Liver (tissue), 9 donors: Measurements from ENCODE around the gene TRMT44. TPM values are rescaled to one million over a fixed set of nuclear protein-coding genes. Genes with fewer than 3 reads are reported as not detected.
A peak's percentile ranks its signal among the peaks of the same experiment; 100 is the strongest.

Source experiments
- DNase-seq: peaks from one replicate; pipeline ENCODE4 v3.0.0-alpha.2; 2017; ENCODE audit warnings: low spot score
- H3K27ac ChIP-seq, 2 donors: one replicate each; pipeline ENCODE4 v1.7.0; 2013; ENCODE audit warnings: inconsistent platforms in 2 of 2, low read length in 2 of 2, control low read depth in 1 of 2, low read depth in 1 of 2, mild to moderate bottlenecking in 1 of 2
- H3K27me3 ChIP-seq, 4 donors: one replicate each; pipeline versions ENCODE4 v1.6.1 to v1.7.0; 2013; ENCODE audit warnings: low read length in 3 of 4, inconsistent platforms in 1 of 4, mild to moderate bottlenecking in 1 of 4, moderate library complexity in 1 of 4; ENCODE audit not compliant: control insufficient read depth in 4 of 4, insufficient read depth in 4 of 4
- H3K36me3 ChIP-seq, 4 donors: one replicate each; pipeline versions ENCODE4 v1.6.1 to v1.7.0; 2013; ENCODE audit warnings: low read length in 3 of 4, mild to moderate bottlenecking in 3 of 4, low read depth in 1 of 4, moderate library complexity in 1 of 4; ENCODE audit not compliant: control insufficient read depth in 4 of 4, insufficient read depth in 3 of 4
- H3K4me1 ChIP-seq, 4 donors: one replicate each; pipeline versions ENCODE4 v1.6.1 to v1.7.0; 2013; ENCODE audit warnings: low read length in 3 of 4, mild to moderate bottlenecking in 3 of 4, moderate library complexity in 1 of 4; ENCODE audit not compliant: control insufficient read depth in 4 of 4, insufficient read depth in 4 of 4
- H3K4me3 ChIP-seq, 3 donors: one replicate each; pipeline versions ENCODE4 v1.6.1 to v1.7.0; 2013; ENCODE audit warnings: low read length in 3 of 3, control low read depth in 1 of 3, low read depth in 1 of 3, mild to moderate bottlenecking in 1 of 3
- H3K9ac ChIP-seq, 2 donors: one replicate each; pipeline ENCODE4 v1.7.0; 2013; ENCODE audit warnings: low read length in 2 of 2, mild to moderate bottlenecking in 2 of 2, moderate library complexity in 2 of 2, control low read depth in 1 of 2, low read depth in 1 of 2
- H3K9me3 ChIP-seq, 4 donors: one replicate each; pipeline versions ENCODE4 v1.6.1 to v1.7.0; 2013; ENCODE audit warnings: low read length in 3 of 4; ENCODE audit not compliant: control insufficient read depth in 4 of 4
- ATF3 ChIP-seq: IDR thresholded peaks from 2 replicates; pipeline ENCODE4 v1.6.1; 2016; ENCODE audit warnings: antibody characterized with exemption
- CTCF ChIP-seq: fragments of 150-350 bp; IDR thresholded peaks from 2 replicates; pipeline ENCODE4 v1.5.1; 2017; ENCODE audit warnings: improper control_type of control experiment, low read depth, low read length; ENCODE audit not compliant: missing input control
- EGR1 ChIP-seq, 2 donors: IDR thresholded peaks; 2 replicates each; pipeline ENCODE4 v1.6.1; 2016 to 2018; ENCODE audit warnings: antibody characterized with exemption in 2 of 2, low read depth in 2 of 2
- FOXA2 ChIP-seq: IDR thresholded peaks from 2 replicates; pipeline ENCODE4 v1.6.1; 2016; ENCODE audit warnings: antibody characterized with exemption
- GABPA ChIP-seq, 2 donors: IDR thresholded peaks in 1 of 2; conservative IDR thresholded peaks in 1 of 2; 2 replicates each; pipeline ENCODE4 v1.6.1; 2016; ENCODE audit warnings: antibody characterized with exemption in 2 of 2, mild to moderate bottlenecking in 1 of 2, moderate library complexity in 1 of 2
- HNF4A ChIP-seq, 2 donors: conservative IDR thresholded peaks; 2 replicates each; pipeline ENCODE4 v1.6.1; 2016; ENCODE audit warnings: antibody characterized with exemption in 2 of 2, mild to moderate bottlenecking in 2 of 2
- JUND ChIP-seq, 2 donors: IDR thresholded peaks; 2 replicates each; pipeline ENCODE4 v1.6.1; 2016; ENCODE audit warnings: antibody characterized with exemption in 2 of 2
- MAX ChIP-seq: IDR thresholded peaks from 2 replicates; pipeline ENCODE4 v1.6.1; 2016; ENCODE audit warnings: antibody characterized with exemption
- RAD21 ChIP-seq, 2 donors: IDR thresholded peaks; 2 replicates each; pipeline ENCODE4 v1.6.1; 2016; ENCODE audit warnings: antibody characterized with exemption in 2 of 2, mild to moderate bottlenecking in 2 of 2
- REST ChIP-seq: IDR thresholded peaks from 2 replicates; pipeline ENCODE4 v1.6.1; 2016; ENCODE audit warnings: antibody characterized with exemption, mild to moderate bottlenecking
- RXRA ChIP-seq, 2 donors: IDR thresholded peaks; 2 replicates each; pipeline ENCODE4 v1.6.1; 2017 to 2018; ENCODE audit warnings: antibody characterized with exemption in 2 of 2, mild to moderate bottlenecking in 1 of 2
- TAF1 ChIP-seq: conservative IDR thresholded peaks from 2 replicates; pipeline ENCODE4 v1.6.1; 2016; ENCODE audit warnings: antibody characterized with exemption, mild to moderate bottlenecking
- ZBTB33 ChIP-seq: IDR thresholded peaks from 2 replicates; pipeline ENCODE4 v1.6.1; 2016; ENCODE audit warnings: antibody characterized with exemption
- WGBS: extraction: QIAGEN DNeasy Blood & Tissue Kit; methylation state at CpG from one replicate; pipeline ENCODE4 v1.1.7; 2013; 5-methylcytosine and 5-hydroxymethylcytosine counted together
- polyA plus RNA-seq, 2 donors: library from polyadenylated mRNA; stranded (reverse) in 1 of 2; unstranded in 1 of 2; fragments of 200-250 nt in 1 of 2; fragments of >200 nt in 1 of 2; fragmentation: Nextera tagmentation in 1 of 2; extraction: Ambion mirVana in 1 of 2; gene quantifications; one replicate each; pipeline versions ENCODE4 v1.2.1 to v1.2.3, GENCODE V29; 2013 to 2015
- total RNA-seq, 2 donors: library from RNA; depleted of rRNA; stranded (reverse); fragments of >200 nt; gene quantifications; one replicate each; pipeline ENCODE4 v1.2.3, GENCODE V29; 2014
- donor health status: healthy.
- donor health status: healthy.
- donor health status: healthy.
- donor health status: healthy.
- donor health status: healthy.

TRMT44 gene
- total and polyA plus RNA-seq, 4 donors: 3.0 to 16.0 (median 5.7) TPM

GRCh38 chr4:8410641-8411271, 29.8 kb upstream of the TRMT44 start:
- Histone ChIP-seq H3K4me3 (no peak overlapping the region), H3K27me3 (no peaks in the 10 kb centered on the region), H3K9me3 (no peaks in the 10 kb centered on the region), H3K9ac (no peak overlapping the region), H3K27ac (no peak overlapping the region), H3K36me3 (peaks cover 1 to 51% (median 20%) of the 10 kb centered on the region in 4 donors), H3K4me1 (no peaks in the 10 kb centered on the region)
- peak; percentile 61 for DNase-seq
- TF ChIP-seq TAF1 (no peak), CTCF (peak; percentile 20), ZBTB33 (no peak), HNF4A (conservative IDR thresholded peaks at IDR 0.05) (no peak), FOXA2 (no peak), ATF3 (no peak), REST (no peak), MAX (no peak), RAD21 (IDR thresholded peaks at IDR 0.05) (peak in 1 of 2 donors; percentile 40)
- WGBS: 85% methylated on average over 26 of the region's 26 CpGs

GRCh38 chr4:8411351-8412180, 29.0 kb upstream of the TRMT44 start:
- TF ChIP-seq EGR1 (IDR thresholded peaks at IDR 0.05; ENCODE audit: low read depth in 2 of 2) (no peak), RXRA (IDR thresholded peaks at IDR 0.05) (no peak), ZBTB33 (no peak), ATF3 (no peak), MAX (no peak), RAD21 (IDR thresholded peaks at IDR 0.05) (no peak), JUND (IDR thresholded peaks at IDR 0.05) (no peak), GABPA (IDR thresholded peaks at IDR 0.05 in 1 of 2, conservative IDR thresholded peaks at IDR 0.05 in 1 of 2) (no peak)
- no peaks in the 10 kb centered on the region for H3K9me3 ChIP-seq
- no peak overlapping the region for H3K4me3 ChIP-seq
- no peak overlapping the region for H3K9ac ChIP-seq
- H3K27me3 ChIP-seq: no peaks in the 10 kb centered on the region
- no peak overlapping the region for H3K27ac ChIP-seq
- no peak for DNase-seq
- 95% methylated on average over 13 of the region's 13 CpGs for WGBS
- no peaks in the 10 kb centered on the region for H3K4me1 ChIP-seq
- H3K36me3 ChIP-seq: peaks cover 1 to 52% (median 21%) of the 10 kb centered on the region in 4 donors
